Neural crest cell (in vitro differentiated cells): ENCODE measurements around the gene MYO5A. TPM values are rescaled to one million over a fixed set of nuclear protein-coding genes. Genes with fewer than 3 reads are reported as not detected.

ENCODE experiments used
- DNase-seq: peaks from one replicate; pipeline ENCODE4 v3.0.0; 2021; ENCODE audit warnings: low read depth, mixed read lengths, low spot score
- H3K27ac Mint-ChIP-seq: one replicate; pipeline ENCODE4 v1.8.0; 2021; ENCODE audit warnings: mild to moderate bottlenecking, mixed read lengths; ENCODE audit not compliant: unreplicated experiment
- H3K27me3 Mint-ChIP-seq: 2 replicates; pipeline ENCODE4 v1.8.0; 2021; ENCODE audit warnings: low read depth, mild to moderate bottlenecking, mixed read lengths
- H3K36me3 Mint-ChIP-seq: 2 replicates; pipeline ENCODE4 v1.8.0; 2021; ENCODE audit warnings: low read depth, mild to moderate bottlenecking, mixed read lengths
- H3K4me1 Mint-ChIP-seq: 2 replicates; pipeline ENCODE4 v1.8.0; 2021; ENCODE audit warnings: mixed read lengths
- H3K4me3 Mint-ChIP-seq: one replicate; pipeline ENCODE4 v1.8.0; 2021; ENCODE audit warnings: mild to moderate bottlenecking, mixed read lengths
- H3K9me3 Mint-ChIP-seq: 2 replicates; pipeline ENCODE4 v1.8.0; 2021; ENCODE audit warnings: mixed read lengths
- total RNA-seq: library from RNA; stranded (reverse); gene quantifications from 2 replicates; pipeline ENCODE4 v1.2.1, GENCODE V29; 2021
- TF ChIP-seq, protein P1 (sequence below): fragments of 200-600 bp; sonication (generic); conservative IDR thresholded peaks from 2 replicates; pipeline ENCODE4 v1.5.0; 2021; ENCODE audit warnings: antibody characterized with exemption, mild to moderate bottlenecking

The MYO5A gene
- total RNA-seq, 1 donor from 2014 or later = 29.1 TPM

DNA sequence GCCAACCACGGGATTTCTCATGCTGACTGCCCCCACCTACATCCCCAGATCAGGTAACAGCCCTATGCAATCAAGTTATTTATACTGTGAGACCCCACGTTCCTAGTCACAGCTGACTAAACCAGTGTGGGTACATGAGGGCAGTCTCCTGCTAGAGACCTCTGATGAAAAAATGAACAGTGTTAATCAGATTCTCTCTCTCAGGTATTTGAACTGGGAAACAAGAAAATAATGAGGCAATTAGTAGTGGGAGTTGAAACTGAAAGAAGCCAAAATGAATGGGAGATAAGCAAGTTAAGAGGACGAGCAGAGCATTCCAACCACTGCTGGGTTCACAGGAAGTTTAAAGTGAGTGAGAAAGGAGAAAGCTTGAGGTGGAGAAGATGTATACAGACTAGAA is 134.6 kb downstream of the MYO5A start:
- TF ChIP-seq, protein P1, sequence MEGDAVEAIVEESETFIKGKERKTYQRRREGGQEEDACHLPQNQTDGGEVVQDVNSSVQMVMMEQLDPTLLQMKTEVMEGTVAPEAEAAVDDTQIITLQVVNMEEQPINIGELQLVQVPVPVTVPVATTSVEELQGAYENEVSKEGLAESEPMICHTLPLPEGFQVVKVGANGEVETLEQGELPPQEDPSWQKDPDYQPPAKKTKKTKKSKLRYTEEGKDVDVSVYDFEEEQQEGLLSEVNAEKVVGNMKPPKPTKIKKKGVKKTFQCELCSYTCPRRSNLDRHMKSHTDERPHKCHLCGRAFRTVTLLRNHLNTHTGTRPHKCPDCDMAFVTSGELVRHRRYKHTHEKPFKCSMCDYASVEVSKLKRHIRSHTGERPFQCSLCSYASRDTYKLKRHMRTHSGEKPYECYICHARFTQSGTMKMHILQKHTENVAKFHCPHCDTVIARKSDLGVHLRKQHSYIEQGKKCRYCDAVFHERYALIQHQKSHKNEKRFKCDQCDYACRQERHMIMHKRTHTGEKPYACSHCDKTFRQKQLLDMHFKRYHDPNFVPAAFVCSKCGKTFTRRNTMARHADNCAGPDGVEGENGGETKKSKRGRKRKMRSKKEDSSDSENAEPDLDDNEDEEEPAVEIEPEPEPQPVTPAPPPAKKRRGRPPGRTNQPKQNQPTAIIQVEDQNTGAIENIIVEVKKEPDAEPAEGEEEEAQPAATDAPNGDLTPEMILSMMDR = no peak
- no peak for DNase-seq
- H3K27me3 Mint-ChIP-seq = no peaks in the 10 kb centered on the region
- no peaks in the 10 kb centered on the region for H3K9me3 Mint-ChIP-seq
- H3K4me1 Mint-ChIP-seq = no peaks in the 10 kb centered on the region
- peaks cover 8% of the 10 kb centered on the region for H3K36me3 Mint-ChIP-seq
- peak overlapping the region; percentile 6 for H3K27ac Mint-ChIP-seq
- H3K4me3 Mint-ChIP-seq = no peak overlapping the region

DNA sequence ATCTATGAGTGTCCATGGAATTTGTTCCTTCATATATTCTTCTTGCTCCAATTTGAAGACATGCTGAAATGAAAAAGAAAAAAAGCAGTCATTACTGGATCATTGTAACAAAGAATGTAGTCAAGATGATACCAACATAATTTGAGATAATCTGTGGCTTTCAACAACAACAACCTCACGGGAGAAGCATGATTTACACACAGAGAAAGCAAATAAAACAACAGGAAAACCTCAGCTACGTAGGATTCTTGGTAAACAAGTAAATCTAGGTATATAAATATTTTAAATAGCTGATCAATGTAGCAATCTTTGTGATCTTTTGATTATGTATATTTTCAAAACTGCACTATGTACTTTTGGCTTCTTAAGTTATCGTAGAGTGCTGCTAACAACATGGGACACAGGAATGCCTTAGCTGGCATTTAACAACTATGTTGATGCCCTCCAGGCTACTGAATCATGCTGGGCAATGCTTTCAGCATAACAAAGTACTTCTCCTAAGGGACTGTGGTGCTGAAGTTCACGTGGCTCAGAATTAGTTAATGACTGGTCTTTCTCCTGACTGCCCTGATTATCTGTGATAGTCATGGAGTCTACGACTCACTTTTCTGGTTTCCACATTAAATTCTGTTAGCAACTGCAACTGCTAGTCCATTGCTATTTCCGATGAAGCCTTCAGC is 136.5 kb downstream of the MYO5A start:
- Mint-ChIP-seq H3K27ac (no peak overlapping the region), H3K4me1 (no peaks in the 10 kb centered on the region), H3K27me3 (no peaks in the 10 kb centered on the region), H3K36me3 (peaks cover 11% of the 10 kb centered on the region), H3K4me3 (no peak overlapping the region), H3K9me3 (no peaks in the 10 kb centered on the region)
- no peak for DNase-seq
- TF ChIP-seq, protein P1 = no peak

DNA sequence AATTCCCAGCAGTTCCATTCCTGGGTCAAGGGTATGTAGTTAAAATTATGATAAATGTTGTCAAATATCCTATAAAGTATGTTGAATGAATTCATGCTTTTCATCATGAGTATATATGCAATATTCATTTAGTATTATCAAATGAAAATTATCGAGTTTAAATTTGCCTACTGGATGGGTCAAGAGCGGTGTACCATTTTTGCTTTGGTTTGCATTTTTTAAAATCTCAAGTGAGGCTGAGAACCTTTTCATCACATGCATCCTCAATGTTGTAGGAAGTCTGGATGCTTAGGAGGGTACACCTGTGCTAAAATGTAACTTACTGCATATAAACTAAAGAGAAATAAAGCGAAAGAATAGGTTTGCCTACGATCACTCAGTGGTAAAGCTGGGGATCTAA is 137.6 kb downstream of the MYO5A start:
- Mint-ChIP-seq H3K4me1 (no peaks in the 10 kb centered on the region), H3K27ac (no peak overlapping the region), H3K9me3 (no peaks in the 10 kb centered on the region), H3K27me3 (no peaks in the 10 kb centered on the region), H3K36me3 (peaks cover 11% of the 10 kb centered on the region), H3K4me3 (no peak overlapping the region)
- no peak for DNase-seq
- TF ChIP-seq, protein P1 = no peak

DNA sequence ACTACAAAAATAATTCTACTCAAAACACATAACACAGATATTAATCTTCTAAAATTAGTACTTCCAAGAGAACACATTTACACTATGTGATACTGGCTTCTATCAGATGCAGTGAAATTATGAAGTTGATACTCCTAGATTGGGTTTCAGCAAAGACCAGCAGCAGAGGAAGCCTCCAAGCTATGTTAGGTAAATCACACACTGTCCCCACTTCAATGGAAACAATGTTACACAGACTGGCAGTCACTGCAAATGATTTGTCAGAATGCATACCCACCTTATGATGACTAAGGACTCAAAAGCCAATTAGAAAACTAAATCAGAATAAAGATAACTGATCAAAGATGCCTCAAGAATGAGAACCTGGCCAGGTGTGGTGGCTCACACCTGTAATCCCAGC is 143.0 kb downstream of the MYO5A start:
- TF ChIP-seq, protein P1 = no peak
- no peak overlapping the region for H3K4me3 Mint-ChIP-seq
- H3K4me1 Mint-ChIP-seq = no peaks in the 10 kb centered on the region
- peaks cover 10% of the 10 kb centered on the region for H3K36me3 Mint-ChIP-seq
- H3K9me3 Mint-ChIP-seq = no peaks in the 10 kb centered on the region
- DNase-seq = no peak
- H3K27ac Mint-ChIP-seq = no peak overlapping the region
- H3K27me3 Mint-ChIP-seq = no peaks in the 10 kb centered on the region

DNA sequence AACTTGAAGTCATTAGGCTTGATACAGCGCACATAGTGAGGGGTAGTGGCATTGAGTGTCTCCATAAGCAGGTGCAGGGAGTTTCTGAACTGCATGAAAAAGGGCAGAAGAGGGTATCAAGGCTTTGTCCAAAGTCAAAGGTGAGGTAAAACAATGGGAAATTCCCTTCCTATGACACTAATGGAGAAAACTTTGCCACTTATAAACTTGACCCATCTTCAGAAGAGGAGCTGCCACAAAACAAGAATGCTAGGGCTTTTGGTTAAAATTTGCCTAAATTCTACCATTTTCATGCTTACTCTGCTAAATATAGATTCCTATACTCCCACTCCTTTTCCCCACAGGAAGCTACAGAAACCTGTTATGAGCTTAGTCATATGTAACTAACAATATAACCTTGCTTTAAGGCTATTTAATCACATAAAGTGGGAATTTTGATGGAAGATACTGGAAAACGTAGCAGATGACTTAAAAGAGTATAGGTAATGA is 145.5 kb downstream of the MYO5A start:
- no peaks in the 10 kb centered on the region for H3K27me3 Mint-ChIP-seq
- H3K9me3 Mint-ChIP-seq = no peaks in the 10 kb centered on the region
- no peak for DNase-seq
- peak overlapping the region; percentile 2 for H3K27ac Mint-ChIP-seq
- H3K4me3 Mint-ChIP-seq = no peak overlapping the region
- TF ChIP-seq, protein P1 = no peak
- H3K36me3 Mint-ChIP-seq = peaks cover 10% of the 10 kb centered on the region
- no peaks in the 10 kb centered on the region for H3K4me1 Mint-ChIP-seq
